Measurements from ENCODE around the gene ARG2.
"Not testable (repeated sequence)": the region's sequence is repeated elsewhere in the genome, so short reads cannot be mapped to it uniquely, and the experiment has no call there.

Gene ARG2

DNA sequence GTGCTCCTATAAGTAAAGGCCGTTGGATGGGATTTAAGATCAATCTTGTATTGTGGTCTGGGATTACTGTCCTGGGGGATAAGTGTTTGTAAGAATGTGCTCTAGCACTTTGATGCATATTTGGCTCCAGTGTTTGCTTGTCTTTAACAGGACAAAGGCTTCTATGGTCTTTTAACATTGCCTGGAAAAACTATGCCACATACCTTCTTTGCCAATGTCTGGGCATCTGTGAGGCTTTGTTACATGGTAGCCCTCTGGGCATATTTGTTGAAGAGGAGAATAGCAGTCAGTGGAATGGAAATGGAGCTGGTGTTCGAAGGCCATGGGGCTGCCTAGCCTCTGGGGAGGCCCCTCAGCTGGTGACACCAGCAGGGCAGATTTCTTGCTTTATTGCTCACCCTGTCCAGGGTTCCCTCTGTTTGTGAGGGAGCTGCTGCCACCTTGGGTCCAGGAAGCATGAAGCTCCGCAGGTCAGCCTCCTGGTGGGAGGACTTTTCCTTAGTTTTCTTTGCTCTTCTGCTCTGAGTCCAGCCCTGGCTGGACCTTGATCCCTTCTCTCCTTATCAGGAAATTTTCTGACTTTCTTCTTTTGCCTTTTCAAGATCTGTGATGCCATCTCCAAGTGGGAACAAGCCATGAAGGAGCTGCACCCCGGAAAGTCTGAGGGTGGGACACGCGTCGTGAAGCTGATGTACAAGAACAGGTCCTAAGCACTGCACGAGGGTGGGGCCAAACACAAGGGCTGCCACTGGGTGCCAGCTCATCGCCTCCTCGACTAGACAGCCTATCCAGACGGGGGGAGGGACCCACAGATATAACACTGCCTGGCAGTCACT is 39.2 kb upstream of the ARG2 start:
- Mint-ChIP-seq H3K4me3 (no peak overlapping the region), H3K27me3 (no peaks in the 10 kb centered on the region), H3K27ac (no peak overlapping the region), H3K9me3 (no peaks in the 10 kb centered on the region), H3K4me1 (no peaks in the 10 kb centered on the region)
- DNase-seq, result no peak
- no peak for ATAC-seq

DNA sequence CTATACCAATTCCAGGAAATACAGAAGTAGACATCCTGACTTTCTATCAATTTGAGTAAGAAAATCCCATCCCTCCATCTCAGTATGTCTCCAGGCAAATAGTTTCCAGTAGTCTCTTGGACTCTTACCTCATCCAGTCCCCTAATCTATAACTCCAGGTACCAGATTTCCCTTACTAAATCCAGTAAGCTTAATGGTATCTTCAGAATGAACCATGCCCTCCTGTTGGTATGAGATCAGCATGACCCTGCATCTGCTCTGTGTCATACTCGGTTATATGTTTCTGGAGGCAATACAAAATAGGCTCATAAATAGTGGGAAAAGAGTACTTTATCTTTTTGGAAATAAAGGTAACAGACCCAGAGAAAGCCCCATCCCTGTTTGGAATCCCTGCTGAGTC is 38.1 kb upstream of the ARG2 start:
- ATAC-seq, result no peak
- Mint-ChIP-seq H3K4me1 (no peaks in the 10 kb centered on the region), H3K27ac (peak overlapping the region in 1 of 2 donors; percentile 91), H3K4me3 (no peak overlapping the region), H3K27me3 (no peaks in the 10 kb centered on the region), H3K9me3 (no peaks in the 10 kb centered on the region)
- DNase-seq, result no peak

DNA sequence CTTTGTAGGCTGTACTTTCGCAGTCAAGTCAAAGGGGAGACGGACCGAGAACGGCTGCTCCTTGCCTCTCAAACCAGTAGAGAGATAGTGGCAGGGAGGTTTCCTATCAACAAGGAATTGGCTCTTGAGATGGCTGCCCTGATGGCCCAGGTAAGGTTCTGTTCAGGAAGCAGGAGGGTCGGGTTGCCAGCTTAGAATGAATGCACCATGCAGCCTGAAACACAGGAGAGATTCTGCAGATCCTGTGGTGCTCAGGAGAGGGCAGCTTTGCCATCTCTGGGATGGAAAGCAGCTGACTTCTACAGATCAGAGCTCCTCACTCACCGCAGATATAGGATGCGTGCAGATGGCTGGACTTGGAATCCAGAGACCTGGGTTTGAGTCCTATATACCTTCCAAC is 37.7 kb upstream of the ARG2 start:
- Mint-ChIP-seq H3K27me3 (no peaks in the 10 kb centered on the region), H3K4me3 (no peak overlapping the region), H3K27ac (no peak overlapping the region), H3K9me3 (no peaks in the 10 kb centered on the region), H3K4me1 (no peaks in the 10 kb centered on the region)
- DNase-seq, result no peak
- ATAC-seq, result no peak

DNA sequence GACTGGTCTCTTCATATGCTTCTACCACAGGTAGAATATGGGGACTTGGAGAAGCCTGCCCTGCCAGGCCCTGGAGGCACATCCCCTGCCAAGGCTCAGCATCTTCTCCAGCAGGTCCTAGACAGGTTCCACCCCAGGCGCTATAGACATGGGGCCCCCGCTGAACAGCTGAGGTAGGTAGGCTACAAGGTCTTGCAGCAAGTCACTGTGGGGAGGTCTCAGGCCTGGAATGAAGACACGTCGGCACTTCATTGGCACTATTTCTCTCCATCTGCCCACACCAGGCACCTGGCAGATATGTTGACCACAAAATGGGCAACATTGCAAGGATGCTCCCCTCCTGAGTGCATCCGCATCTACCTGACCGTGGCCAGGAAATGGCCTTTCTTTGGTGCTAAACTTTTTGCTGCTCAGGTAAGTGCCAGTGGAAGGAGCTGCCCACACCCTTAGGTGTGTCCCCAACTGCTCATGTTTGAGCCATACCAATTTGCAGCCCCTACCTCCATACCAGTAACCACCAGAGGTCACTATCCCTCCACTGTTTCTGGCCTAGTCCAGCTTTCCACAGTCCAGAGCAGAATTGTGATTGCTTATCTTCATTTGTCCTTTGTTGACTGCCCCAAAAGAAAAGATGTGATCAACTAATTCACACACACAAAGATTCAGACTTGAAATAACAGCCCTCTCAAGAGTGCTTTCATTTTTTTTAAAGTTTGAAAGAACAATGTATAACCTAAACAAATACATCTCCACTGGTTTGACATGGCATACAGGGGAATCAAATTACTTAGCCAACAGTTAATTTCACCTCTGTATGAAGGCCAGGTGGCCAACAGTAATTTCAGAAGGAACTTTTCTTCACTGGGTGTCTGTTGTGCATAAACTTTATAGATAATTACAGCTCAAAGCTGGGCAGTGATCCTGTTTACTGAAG is 35.7 kb upstream of the ARG2 start:
- H3K27me3 Mint-ChIP-seq, result no peaks in the 10 kb centered on the region
- no peaks in the 10 kb centered on the region for H3K9me3 Mint-ChIP-seq
- H3K27ac Mint-ChIP-seq, result peak overlapping the region in 1 of 2 donors; percentile 44
- H3K4me3 Mint-ChIP-seq, result no peak overlapping the region
- DNase-seq, result peak; percentile 28 to 41
- H3K4me1 Mint-ChIP-seq, result no peaks in the 10 kb centered on the region
- peak; percentile 87 for ATAC-seq

DNA sequence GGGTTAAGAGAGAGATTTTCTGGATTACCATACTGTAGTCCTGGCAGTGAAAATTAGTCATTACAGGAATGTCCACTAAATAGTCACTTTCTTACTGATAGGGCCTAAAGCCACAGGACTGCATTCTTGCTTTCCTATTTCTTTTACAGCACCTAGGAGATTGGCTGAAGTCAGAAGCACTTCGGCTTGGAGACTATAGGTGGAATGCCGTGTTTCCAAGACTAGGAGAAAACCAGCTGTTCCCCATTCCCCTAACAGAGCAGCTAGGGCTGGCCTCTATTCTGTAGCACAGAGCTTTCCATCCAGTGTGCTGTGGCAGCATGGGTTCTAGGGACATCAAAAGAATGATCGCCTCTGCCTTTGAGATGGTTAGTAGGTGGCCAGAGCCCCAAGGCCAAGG is 34.7 kb upstream of the ARG2 start:
- no peak for DNase-seq

DNA sequence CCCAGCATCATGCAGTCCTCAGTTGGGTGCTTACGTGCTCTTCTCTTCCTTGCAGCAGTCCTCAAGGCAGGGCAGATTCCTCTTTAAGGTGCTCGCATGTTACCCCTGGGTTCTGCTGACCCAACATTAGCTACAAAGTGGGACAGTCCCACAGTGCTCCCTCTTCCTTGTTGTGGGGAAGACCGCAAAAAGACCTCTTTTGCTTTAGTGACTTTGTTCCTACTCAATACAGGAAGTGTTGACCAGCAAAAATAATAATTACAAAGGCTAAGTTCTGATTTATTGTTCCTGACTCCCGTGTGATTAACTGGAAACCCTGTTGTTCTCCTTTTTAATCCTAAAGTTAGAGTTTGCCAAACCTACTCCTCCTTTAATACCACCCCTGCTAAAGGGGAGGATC is 33.4 kb upstream of the ARG2 start:
- DNase-seq (no peak), ATAC-seq (no peak)
- Mint-ChIP-seq H3K4me1 (no peaks in the 10 kb centered on the region), H3K4me3 (no peak overlapping the region), H3K9me3 (no peaks in the 10 kb centered on the region), H3K27ac (no peak overlapping the region), H3K27me3 (no peaks in the 10 kb centered on the region)

More for the DNA sequence above, 34.7 kb upstream of the ARG2 start:
- Mint-ChIP-seq H3K4me1 (no peaks in the 10 kb centered on the region), H3K9me3 (no peaks in the 10 kb centered on the region), H3K4me3 (no peak overlapping the region), H3K27ac (no peak overlapping the region), H3K27me3 (no peaks in the 10 kb centered on the region)
- no peak for ATAC-seq

DNA sequence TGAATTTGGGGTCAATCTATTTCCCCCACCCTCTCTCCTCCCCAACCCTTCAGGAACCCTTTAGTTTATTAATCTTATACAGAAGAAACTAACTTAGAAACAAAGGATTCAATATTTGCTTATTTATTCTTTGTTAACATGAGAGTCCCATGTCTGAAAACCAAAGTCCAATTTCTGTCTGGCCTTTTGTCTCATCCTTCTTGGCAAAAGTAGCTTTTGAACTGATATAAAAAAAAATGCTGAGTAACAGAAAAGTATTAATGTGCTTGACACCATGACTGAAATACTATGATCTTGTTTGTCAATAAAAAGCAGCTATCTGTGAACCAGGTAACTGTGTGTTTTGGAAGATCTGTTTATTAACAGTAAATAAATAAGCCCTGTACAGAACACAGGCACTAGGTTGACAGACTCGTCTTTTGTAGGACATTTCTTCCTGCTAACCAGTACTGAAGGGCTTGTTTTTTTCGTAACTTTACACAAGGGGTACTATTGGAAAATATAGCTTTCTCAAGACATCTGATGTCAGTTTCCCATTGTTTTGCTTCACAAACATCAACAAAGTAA is 30.4 kb upstream of the ARG2 start:
- DNase-seq (no peak), ATAC-seq (no peak)
- Mint-ChIP-seq H3K27me3 (no peaks in the 10 kb centered on the region), H3K4me3 (no peak overlapping the region), H3K27ac (peak overlapping the region in 1 of 2 donors; percentile 20), H3K9me3 (no peaks in the 10 kb centered on the region), H3K4me1 (no peaks in the 10 kb centered on the region)

DNA sequence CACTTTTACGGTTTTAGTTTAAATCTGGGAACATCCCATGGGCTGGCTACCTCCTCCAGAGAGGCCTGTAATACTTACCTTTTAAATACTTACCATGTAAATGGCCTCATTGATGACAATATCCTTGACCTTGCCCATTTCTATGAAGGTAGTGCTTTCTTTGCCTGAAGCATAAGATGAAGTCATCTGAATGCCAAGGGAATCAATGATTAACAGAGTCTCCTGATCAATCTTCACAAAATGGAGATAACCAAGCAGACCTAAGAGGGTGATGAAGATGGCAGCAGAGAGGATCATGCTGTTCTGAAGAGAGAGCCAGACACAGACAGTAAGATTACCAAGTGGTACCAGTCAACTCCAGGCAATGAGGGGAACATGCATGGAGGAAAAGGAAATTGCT is 26.1 kb upstream of the ARG2 start:
- not testable (repeated sequence) for DNase-seq, H3K9me3 Mint-ChIP-seq, ATAC-seq, H3K27me3 Mint-ChIP-seq, H3K27ac Mint-ChIP-seq, H3K4me3 Mint-ChIP-seq
- peaks cover 28% of the 10 kb centered on the region for H3K4me1 Mint-ChIP-seq

DNA sequence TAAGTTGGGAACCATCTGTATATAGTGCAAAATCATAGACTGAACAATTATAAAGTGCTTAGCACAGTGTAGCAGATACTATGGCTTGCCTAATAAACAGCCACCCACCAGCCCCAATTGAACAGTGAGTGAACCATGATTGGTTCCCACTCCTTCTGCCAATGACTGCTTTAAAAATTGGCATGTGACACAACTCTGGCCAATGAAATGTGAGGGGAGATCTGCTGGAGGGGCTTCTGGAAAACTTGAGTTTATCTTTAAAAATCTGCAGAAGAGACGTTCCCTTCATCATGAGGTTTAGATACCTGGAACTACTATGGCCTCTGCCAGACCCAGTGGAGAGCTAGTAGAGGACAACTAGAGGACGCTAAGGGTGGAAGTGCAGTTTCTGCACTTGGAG is 24.3 kb upstream of the ARG2 start:
- no peak for ATAC-seq
- H3K27me3 Mint-ChIP-seq, result no peaks in the 10 kb centered on the region
- peaks cover 42% of the 10 kb centered on the region for H3K4me1 Mint-ChIP-seq
- no peak overlapping the region for H3K4me3 Mint-ChIP-seq
- H3K27ac Mint-ChIP-seq, result no peak overlapping the region
- DNase-seq, result no peak
- no peaks in the 10 kb centered on the region for H3K9me3 Mint-ChIP-seq

DNA sequence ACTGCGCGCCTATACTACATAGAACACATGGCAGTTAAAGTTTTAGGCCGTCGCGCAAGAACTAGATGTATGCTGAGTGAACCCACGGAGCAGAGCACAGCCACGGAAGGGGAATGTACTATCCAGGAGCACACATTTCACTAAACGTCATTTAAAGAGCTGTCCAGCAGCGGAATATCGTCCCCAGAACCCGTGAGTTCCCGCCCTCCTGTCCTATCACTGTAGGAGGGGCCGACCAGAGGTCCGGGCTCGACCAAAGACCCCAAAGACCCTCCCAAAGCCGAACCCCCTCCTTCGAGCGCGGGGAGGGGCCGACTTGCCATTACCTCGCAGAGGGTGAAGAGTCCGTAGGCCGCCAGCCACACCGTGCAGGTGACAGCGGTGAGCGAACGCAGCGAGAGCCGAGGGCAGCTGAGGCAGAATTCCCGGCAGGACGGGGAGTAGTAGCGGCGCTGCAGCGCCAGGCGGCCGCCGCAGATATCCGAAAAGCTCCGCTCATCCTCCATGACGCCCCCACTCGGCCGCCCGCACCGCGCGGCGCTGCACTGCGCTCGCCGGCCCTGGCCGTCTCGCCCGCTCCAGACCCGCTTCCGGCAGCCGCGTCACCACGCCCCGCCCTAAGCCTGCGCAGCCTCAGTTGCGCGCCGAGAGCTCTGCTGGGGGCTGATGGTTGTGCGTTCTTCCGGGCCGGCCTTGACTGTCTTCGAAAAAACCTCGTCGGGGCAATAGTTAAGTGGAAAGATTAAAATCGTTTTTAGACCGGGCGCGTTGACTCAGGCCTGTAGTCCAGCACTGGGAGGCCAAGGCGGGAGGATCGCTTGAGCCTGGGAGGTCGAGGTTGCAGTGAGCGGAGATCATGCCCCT is 19.8 kb upstream of the ARG2 start, which contains the start of gene PIGH:
TSS of gene PIGH (minus strand) at position 571 of the 864 bp plus-strand sequence. CDS start at position 506, 65 bp downstream.
- H3K27me3 Mint-ChIP-seq, result no peaks in the 10 kb centered on the region
- no peaks in the 10 kb centered on the region for H3K9me3 Mint-ChIP-seq
- peaks cover 51% of the 10 kb centered on the region for H3K4me1 Mint-ChIP-seq
- peak; percentile 94 to 95 for DNase-seq
- peak within 1 kb of the TSS; percentile 95 to 96 for H3K27ac Mint-ChIP-seq
- peak; percentile 100 for ATAC-seq
- peak within 1 kb of the TSS; percentile 92 to 93 for H3K4me3 Mint-ChIP-seq

DNA sequence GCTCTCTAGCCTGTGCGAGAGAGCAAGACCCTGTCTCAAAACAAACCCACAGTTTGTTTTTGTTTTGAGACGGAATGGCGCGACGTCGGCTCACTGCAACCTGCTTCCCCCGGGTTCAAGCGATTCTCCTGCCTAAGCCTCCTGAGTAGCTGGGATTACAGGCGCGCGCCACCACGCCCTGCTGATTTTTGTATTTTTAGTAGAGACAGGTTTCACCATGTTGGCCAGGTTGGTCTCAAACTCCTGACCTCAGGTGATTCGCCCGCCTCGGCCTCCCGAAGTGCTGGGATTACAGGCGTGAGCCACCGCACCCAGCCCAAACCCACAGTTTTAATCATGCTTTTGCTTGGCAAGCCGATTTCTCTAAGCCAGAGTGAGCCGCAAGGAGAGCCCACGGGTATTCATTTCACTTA is 19.2 kb upstream of the ARG2 start:
- peak overlapping the region; percentile 52 to 95 for H3K27ac Mint-ChIP-seq
- DNase-seq, ATAC-seq, H3K9me3 Mint-ChIP-seq, H3K27me3 Mint-ChIP-seq: not testable (repeated sequence)
- peak overlapping the region; percentile 92 to 93 for H3K4me3 Mint-ChIP-seq
- peaks cover 48% of the 10 kb centered on the region for H3K4me1 Mint-ChIP-seq

DNA sequence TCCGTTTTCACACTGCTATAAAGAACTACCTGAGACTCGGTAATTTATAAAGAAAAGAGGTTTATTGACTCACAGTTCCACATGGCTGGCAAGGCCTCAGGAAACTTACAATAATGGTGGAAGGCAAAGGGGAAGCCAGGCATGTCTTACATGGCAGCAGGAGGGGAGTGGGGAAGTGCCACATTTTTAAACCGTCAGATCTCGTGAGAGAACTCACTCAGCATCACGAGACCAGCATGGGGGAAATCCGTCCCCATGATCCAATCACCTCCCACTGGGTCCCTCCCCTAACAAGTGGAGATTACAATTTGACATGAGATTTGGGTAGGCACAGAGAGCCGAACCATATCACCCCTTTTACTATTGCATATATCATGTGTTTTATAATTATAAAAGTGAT is 17.6 kb upstream of the ARG2 start:
- Mint-ChIP-seq H3K4me3 (peak overlapping the region in 1 of 2 donors; percentile 42), H3K4me1 (peaks cover 38% of the 10 kb centered on the region), H3K27ac (no peak overlapping the region), H3K9me3 (no peaks in the 10 kb centered on the region), H3K27me3 (no peaks in the 10 kb centered on the region)
- DNase-seq (no peak), ATAC-seq (no peak)

DNA sequence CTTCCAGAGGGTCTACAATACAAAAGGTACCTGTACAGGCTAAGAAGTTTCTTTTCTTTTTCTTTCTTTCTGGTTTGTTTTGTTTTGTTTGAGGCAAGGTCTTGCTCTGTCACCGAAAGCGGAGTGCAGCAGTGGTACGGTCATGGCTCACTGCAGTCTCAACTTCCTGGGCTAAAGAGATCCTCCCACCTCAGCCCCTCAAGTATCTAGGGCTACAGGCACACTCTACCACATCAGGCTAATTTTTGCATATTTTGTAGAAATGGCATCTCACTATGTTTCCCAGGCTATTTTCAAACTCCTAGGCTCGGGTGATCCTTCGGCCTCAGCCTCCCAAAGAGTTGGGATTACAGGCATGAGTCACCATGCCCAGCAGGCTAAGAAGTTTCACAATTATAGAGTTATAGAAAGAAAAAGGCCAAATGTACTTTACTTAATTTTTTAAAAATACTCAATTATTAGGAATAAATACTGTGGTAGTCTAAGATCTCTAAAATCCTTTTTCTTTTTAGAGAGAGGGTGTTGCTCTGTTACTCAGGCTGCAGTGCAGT is 16.6 kb upstream of the ARG2 start:
- ATAC-seq, result no peak
- H3K27ac Mint-ChIP-seq, result no peak overlapping the region
- H3K4me1 Mint-ChIP-seq, result peaks cover 28% of the 10 kb centered on the region
- DNase-seq, result no peak
- no peaks in the 10 kb centered on the region for H3K27me3 Mint-ChIP-seq
- H3K9me3 Mint-ChIP-seq, result no peaks in the 10 kb centered on the region
- no peak overlapping the region for H3K4me3 Mint-ChIP-seq

DNA sequence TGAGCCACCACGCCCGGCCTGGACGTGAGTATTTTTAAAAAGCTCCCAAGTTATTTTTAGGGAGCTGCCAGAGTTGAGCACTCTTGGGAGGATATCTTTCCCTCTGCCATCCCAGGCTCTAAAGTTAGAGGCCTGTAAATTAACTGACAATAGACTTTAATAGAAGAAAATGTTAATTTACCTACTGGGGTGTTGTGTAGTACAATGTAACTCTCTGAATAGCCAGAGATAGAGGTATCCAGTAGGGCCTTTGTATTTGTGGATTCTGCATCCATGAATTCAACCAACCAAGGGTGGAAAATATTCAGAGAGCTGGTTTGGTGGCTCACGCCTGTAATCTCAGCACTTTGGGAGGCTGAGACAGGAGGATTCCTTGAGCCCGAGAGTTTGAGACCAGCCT is 12.1 kb upstream of the ARG2 start:
- H3K27me3 Mint-ChIP-seq, result no peaks in the 10 kb centered on the region
- no peak overlapping the region for H3K4me3 Mint-ChIP-seq
- no peaks in the 10 kb centered on the region for H3K9me3 Mint-ChIP-seq
- ATAC-seq (no peak), DNase-seq (no peak)
- peaks cover 10% of the 10 kb centered on the region for H3K4me1 Mint-ChIP-seq
- no peak overlapping the region for H3K27ac Mint-ChIP-seq

Data from stimulated activated naive CD8-positive, alpha-beta T cell treated with anti-CD3 and anti-CD28 coated beads, Interleukin-15, amount 100 ng/mL, for 72 hours (primary cell).